PC-9 (cell line): ENCODE results near the gene DES.

Source experiments
- CTCF ChIP-seq: fragments of 200-600 bp; sonication (generic); conservative IDR thresholded peaks from 2 replicates; pipeline ENCODE4 v1.6.1; 2017; ENCODE audit warnings: mixed run types, antibody characterized with exemption, mild to moderate bottlenecking, moderate library complexity
- EZH2 ChIP-seq: fragments of 200-600 bp; sonication (generic); IDR thresholded peaks from 2 replicates; pipeline ENCODE4 v1.8.0; 2017; ENCODE audit warnings: antibody characterized with exemption, low read depth

GRCh38 chr2:219462349-219462748 is 44.2 kb downstream of the DES start:
- TF ChIP-seq CTCF (no peak), EZH2 (no peak)
